CMK (cell line): ENCODE results near the gene PIAS4.

Source experiments
- DNase-seq: peaks from one replicate; pipeline ENCODE4 v3.0.0-alpha.2; 2010; ENCODE audit warnings: low read depth

PIAS4 gene

GRCh38 chr19:4077800-4078684 is 70.5 kb downstream of the PIAS4 start:
- DNase-seq, result peak; percentile 75

- DNase-seq, result no peak
Observed at GRCh38 chr19:4080473-4080872, 72.9 kb downstream of the PIAS4 start.

- DNase-seq, result peak; percentile 91
Observed at GRCh38 chr19:4081441-4082129, 74.0 kb downstream of the PIAS4 start.

- DNase-seq, result no peak
Observed at GRCh38 chr19:4082172-4082571, 74.6 kb downstream of the PIAS4 start.

GRCh38 chr19:4083677-4084546 is 76.4 kb downstream of the PIAS4 start:
- peak; percentile 76 for DNase-seq

GRCh38 chr19:4084547-4084877 is 77.0 kb downstream of the PIAS4 start:
- DNase-seq, result no peak

GRCh38 chr19:4086411-4086867 is 78.9 kb downstream of the PIAS4 start:
- DNase-seq, result no peak

GRCh38 chr19:4087787-4088679 is 80.5 kb downstream of the PIAS4 start:
- no peak for DNase-seq

- peak; percentile 77 for DNase-seq
Observed at GRCh38 chr19:4088975-4089374, 81.4 kb downstream of the PIAS4 start.
